ENCODE data around the gene MARS1.
"Not testable (repeated sequence)": the region's sequence is repeated elsewhere in the genome, so short reads cannot be mapped to it uniquely, and the experiment has no call there.

MARS1 gene

DNA sequence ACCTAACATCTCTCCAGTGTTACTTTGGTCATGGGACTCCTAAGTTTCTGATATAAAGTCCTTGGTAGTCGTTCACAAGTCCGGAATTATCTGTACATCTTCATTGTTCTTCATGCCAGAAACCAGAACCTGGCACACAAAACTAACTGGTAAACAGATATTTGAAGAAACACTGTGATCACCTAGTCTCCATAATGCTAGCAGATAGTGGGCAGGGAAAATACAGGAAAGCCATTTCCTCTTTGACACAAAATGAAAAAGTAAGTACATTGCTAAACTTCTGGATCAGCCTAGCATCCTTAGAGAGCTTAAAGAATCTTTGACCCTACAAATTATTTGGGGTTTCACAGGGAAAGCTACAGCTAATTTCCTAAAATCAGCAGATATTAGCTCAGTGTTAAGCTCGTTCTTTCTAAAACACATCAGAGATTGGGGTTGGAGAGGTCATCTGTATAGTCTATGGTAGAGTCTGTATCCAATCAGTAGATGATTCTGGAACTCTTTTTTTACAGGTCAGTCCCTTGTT, 27.6 kb downstream of the MARS1 start:
- DNase-seq (ENCODE audit: low read depth in 3 of 3, low spot score in 1 of 3) = no peak

DNA sequence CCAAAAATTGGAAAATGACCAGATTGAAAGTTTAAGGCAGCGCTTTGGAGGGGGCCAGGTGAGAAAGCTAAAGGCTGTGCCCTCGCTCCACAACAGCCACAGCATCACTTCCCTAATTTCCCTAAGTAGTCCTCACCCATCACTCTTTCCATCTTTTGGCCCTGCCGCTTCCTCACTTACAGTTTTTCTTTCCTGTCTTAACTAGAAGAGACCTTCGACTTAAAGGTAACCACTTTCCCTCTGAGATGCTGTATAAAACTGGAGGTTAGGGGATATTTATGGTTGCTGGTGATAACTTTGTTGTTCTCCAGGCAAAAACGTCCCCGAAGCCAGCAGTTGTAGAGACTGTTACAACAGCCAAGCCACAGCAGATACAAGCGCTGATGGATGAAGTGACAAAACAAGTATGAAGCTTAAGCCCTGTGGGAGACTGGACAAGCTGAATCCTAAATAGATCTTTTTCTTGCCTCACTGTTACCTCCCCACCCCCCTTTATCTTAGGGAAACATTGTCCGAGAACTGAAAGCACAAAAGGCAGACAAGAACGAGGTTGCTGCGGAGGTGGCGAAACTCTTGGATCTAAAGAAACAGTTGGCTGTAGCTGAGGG, 28.2 kb downstream of the MARS1 start:
- DNase-seq (ENCODE audit: low read depth in 3 of 3, low spot score in 1 of 3) = no peak

DNA sequence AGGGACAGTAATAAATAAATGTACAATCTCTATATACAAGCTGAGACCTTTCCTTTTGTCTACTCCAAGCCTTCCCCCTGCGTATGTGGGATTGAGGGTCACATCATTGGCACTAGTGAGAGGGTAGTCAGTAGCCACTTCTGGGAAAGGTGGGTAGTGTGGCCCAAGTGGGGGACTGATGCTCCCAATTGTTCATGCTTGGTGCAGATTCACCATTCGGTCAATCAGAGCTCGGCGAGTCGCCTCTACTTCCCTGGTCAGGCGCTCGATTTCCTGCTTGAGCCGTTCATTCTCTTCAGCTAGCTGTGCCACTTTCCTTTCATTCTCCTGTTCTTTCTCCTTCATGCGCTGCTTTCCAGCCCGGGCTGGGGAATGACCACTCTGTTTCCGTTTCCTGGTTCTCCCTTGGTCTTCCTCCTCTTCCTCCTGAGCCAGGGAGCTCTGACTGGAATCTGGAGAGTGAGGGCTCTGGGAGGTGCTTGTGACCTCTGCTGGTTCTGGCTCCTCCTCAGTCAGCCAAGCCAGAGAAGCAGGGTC, 28.8 kb downstream of the MARS1 start:
- DNase-seq (ENCODE audit: low read depth in 3 of 3, low spot score in 1 of 3) = no peak

DNA sequence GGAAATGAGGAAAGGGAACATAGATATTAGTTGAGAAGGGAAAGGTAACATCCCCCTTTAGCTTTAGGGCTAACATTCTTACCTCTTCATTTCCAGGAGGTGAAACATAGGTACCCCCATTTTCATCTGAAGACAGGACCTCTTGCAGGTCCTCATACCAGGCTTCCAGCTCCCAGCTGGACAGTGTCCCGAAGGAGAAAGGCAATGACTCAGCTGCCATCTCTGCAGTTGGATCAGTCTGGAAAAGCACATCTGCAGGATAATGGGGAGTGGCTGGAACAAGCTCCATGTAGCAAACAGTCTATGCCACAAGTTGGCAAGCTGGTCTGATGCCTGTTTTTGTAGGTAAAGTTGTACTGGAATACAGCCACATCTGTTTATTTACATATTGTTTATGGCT, 29.3 kb downstream of the MARS1 start:
- DNase-seq (ENCODE audit: low read depth in 3 of 3, low spot score in 1 of 3) = no peak

DNA sequence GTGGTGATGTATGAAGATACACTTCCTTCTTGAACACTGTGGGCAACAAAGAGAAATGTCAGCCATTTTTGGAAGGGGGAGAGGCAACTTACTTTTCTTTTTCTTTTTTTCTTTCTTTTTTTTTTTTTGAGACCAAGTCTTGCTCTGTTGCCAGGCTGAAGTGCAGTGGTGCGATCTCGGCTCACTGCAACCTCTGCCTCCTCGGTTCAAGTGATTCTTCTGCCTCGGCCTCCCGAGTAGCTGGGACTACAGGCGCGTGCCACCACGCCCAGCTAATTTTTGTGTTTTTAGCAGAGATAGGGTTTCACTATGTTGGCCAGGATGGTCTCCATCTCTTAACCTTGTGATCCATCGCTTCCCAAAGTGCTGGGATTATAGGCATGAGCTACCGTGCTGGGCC, 29.9 kb downstream of the MARS1 start:
- not testable (repeated sequence) for DNase-seq (ENCODE audit: low read depth in 3 of 3, low spot score in 1 of 3)

DNA sequence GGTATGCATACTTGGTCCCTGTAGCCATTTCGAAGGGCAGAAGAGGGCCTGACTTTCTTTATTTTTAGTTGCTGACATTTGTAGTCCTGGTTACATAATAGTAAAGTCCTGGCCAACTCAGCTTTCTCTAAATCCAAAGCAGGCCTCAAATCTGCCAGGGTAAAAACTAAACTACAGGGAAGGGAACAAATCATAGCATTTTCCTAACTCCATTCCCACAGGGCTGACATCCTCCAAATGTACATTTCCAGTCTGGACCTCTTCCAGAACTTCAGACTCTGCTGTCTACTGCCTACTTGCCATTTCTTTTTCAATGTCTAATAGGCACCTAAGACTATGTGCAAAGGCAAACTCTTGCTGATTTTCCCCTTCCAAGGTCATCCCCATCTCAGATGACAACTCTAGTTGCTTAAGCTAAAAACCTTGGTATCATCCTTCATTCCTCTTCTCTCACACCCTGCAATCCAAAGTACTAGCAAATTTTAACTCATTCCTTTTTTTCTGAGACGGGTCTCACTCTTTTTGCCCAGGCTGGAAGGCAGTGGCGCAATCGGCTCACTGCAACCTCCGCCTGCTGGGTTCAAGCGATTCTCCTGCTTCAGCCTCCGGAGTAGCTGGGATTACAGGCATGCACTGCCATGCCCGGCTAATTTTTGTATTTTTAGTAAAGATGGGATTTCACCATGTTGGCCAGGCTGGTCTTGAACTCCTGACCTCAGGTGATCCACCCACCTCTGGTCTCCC, 30.5 kb downstream of the MARS1 start:
- no peak for DNase-seq (ENCODE audit: low read depth in 3 of 3, low spot score in 1 of 3)

DNA sequence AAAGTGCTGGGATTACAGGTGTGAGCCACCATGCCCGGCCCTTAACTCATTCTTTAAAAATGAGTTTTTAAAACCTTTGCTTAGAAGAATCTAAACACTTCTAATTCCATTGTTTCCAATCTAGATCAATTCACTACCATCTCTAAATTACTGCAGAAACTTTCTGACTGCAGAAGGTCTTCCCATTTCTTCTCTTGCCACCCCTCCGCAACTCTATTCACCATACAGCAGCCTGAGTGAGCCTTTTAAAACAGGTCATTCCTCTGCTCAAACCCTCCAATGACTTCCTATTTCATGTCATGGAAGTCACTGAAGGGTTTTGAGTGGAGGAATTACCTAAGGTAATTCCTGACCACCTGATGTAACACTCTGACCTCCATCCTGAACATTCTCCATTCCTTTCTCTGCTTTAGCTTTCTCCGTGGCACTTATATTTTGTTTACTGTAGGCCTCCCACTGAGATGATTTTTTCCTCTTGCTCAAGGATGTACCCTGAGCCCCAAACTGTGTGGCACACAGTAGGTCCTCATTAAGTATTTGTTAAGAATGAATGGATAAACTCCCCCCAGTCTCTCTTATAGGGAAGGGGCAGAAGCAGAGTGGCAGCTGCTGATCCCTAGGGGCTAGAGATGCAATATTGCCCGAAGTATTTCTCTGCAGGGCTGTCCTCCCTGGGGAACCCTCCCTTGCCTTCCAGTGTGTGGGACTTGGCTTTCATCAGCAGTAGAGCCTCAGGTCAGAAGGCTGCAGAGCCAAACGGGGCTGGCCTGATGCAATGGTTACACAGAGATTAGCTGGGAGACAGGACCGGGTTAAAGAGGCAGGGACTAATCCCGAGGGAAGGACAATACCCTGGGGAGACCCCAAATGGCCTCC, 31.3 kb downstream of the MARS1 start:
- DNase-seq (ENCODE audit: low read depth in 3 of 3, low spot score in 1 of 3) = no peak

DNA sequence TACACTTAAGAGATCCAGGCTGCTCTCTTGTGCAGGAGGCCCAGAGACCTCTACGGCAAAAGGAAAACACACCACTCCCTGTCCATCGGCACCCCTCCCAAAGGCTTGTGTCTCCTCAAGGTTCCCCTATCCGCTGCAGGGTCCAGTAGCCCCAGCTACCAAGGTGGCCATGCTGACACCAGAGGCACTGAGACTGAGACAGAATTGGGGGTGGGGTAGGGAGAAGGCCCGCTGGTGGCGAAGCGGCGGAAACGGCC, 31.9 kb downstream of the MARS1 start:
- peak in 1 of 3 donors; percentile 28 for DNase-seq (ENCODE audit: low read depth in 3 of 3, low spot score in 1 of 3)

DNA sequence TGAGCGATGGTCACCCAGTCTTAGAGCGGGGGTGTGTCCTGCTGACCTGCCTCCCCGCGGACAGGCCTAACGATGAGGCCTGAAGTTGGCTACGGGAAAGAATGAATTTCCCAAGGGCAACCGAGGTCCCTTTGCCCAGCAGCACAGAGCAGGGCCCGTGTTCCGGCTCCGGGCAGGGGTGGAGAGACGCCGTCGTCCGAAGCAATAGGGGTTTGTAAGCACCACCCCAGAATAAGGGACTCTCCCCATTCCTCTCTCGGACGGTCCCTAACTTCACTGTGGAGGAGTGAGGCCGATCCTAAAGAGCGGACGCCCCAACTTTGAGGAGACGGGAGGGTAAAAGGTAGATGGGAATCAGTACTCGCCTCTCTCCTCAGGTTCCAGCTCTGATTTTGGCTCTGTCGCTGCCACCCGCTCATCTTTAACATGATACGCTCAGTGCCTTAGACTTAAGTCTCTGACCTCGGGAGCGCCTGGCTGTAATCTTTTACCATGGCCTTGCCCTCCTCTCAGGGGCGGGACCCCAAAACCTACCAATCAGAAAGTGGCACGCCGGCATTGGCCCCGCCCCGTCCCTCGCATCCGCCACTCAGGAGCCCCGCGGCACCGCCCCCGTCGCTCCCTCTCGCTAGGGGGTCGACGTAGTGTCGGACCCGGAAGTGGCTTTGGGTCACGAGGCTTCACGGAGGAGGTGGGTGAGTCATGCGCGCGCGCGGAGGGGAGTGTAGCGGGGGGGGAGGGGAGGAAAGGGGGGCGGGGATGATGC, 32.4 kb downstream of the MARS1 start, which contains the start of gene DDIT3:
Gene DDIT3, minus strand, starts transcription at position 462 of the 766 bp plus-strand sequence. CDS start 3,108 bp downstream, outside the sequence.
- peak; percentile 98 to 100 (median 100) for DNase-seq (ENCODE audit: low read depth in 3 of 3, low spot score in 1 of 3)

DNA sequence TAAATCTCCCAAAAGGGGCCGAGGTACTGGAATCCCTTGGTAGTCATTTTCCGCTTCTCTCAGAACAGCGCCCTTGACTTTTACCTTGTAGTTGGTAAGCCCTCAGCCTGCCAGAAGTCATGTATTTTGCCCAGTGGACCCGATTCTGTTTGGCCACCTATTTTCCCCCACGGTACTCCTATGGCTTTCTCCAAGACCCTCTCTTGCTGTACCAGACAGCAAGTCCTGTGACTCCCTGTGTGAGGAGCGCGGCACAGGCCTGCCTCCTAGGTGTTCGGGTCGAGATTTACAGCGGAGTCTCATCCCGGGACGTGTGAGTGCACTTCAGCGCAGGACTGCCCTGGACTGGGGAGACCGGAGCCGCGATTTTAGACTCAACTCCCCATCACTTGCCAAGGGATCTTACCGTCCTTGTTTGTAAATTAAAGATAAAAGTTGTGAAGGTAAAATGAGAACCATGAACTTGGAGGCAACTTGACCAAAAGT, 33.7 kb downstream of the MARS1 start:
- DNase-seq (ENCODE audit: low read depth in 3 of 3, low spot score in 1 of 3) = no peak

DNA sequence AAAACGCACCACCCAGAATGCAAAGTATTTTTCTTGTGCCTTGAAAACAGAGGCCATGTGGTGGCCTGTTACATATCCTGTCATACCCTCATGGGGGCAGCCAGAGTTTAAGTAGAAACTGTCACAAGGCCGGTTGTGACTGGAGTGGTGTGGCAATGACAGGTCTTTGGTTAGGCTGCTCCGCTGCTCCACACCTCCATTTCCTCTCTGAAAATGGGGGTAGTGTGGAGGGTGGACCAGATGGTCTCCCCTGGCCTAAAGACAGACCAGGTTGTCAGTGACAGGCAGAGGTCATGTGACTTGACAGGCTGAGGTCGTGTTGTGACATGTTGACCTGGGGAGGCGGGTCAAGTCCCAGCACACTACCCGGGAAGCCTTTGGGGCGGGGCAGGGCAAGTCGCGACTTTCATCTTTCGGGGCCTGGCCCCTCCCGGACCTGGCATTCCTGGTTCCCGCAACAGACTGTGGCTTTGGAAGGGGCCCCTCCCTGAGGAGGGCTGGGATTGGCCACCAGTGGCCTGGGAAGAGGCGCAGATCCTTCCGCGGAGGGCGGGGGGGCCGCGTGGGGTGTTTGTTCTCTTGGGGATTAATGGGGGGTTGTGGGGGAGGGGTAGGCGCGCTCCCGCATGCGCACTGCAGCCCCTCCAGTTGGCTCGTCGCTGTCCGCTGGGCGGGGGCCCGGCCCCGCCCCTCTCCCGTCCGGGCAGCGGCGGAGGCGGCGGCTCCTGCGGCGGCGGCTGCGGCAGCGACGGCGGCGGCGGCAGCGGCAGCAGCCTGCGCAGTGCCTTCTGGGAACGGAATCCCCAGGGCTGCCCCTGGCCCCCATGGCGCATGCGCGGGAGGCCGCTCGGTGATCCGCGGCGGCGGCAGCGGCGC, 34.4 kb downstream of the MARS1 start, which contains the start of gene MBD6:
Gene MBD6, plus strand, starts transcription at position 814 of the 876 bp plus-strand sequence. CDS start 1,480 bp downstream, outside the sequence.
- DNase-seq (ENCODE audit: low read depth in 3 of 3, low spot score in 1 of 3) = peak; percentile 70 to 85 (median 82)

DNA sequence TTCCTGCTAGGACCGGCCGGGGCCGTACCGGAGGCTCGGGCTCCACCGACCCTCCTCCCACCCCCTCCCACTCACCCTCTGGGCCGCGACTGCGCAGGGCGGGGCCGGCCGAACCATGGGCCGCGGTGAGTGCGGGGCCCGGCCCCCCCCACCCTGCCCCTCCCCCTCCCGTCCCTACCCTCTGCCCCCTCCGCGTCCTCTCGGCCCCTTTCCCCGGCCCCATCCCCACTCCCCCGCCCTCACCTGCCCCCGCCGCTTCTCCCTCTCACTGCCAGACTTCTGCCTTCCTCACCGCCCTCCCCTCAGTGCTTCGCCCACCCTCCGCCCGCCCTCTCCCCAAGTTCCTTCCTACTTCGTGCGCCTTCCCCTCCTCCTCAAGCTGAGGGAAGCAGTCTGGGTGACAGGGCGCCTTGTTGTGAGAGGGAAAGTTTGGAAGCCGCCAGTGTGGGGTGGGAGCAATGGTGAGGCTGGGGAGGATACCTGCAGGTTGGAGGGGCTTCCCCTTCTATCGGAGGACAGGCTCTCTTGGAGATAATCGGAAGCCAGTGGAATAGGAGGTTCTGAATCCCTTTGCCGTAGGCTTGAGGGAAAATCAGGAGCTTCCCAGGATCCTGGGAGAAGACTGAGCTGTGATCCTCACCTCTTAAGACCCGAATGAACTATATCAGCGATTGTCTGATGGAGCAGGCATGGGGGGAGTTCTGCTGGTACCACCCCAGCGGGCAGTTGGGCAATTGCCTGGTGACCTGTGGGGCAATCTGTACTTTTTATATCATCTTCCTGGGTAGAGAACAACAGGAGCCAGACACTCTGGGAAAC, 35.2 kb downstream of the MARS1 start:
- peak in 1 of 3 donors; percentile 20 for DNase-seq (ENCODE audit: low read depth in 3 of 3, low spot score in 1 of 3)

DNA sequence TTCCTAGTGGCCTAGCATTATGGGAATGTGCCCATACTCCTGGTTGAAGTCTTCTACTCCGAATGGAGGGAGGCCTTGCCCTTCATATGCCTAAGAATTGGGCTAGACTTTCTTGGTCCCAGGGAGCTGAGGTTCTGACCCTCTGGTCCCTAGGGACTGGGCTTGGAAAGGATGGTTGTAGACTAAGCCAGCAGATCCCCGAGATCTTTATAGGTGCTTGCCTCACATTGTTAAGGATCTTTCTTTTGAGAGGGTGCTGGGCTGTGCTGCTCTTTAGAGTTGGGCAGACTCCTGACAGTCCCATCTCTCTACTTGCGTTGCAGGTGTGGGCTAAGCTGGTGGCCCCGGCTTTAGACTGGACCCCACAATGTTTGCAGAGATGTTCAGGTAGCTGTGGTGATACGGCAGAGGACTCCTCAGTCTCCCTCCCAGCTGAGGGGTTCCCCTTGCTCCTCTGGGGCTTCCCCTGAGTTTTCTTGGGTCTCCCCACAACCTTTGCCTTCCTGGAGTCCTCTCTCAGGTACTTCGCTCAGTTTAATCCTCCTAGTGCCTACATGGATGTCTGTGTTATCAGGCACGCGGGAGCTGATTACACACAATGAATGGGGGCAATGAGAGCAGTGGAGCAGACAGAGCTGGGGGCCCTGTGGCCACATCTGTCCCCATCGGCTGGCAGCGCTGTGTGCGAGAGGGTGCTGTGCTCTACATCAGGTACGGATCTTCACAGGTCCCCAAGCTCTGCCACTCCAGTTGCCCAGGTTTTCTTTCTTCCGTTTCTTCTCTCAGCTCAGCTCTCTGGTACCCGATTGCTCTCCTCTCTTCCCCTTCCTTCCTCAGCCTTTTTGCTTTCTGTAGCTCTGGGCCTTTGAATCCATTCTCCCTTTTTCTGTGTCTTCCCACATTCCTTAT, 36.1 kb downstream of the MARS1 start:
- DNase-seq (ENCODE audit: low read depth in 3 of 3, low spot score in 1 of 3) = no peak

DNA sequence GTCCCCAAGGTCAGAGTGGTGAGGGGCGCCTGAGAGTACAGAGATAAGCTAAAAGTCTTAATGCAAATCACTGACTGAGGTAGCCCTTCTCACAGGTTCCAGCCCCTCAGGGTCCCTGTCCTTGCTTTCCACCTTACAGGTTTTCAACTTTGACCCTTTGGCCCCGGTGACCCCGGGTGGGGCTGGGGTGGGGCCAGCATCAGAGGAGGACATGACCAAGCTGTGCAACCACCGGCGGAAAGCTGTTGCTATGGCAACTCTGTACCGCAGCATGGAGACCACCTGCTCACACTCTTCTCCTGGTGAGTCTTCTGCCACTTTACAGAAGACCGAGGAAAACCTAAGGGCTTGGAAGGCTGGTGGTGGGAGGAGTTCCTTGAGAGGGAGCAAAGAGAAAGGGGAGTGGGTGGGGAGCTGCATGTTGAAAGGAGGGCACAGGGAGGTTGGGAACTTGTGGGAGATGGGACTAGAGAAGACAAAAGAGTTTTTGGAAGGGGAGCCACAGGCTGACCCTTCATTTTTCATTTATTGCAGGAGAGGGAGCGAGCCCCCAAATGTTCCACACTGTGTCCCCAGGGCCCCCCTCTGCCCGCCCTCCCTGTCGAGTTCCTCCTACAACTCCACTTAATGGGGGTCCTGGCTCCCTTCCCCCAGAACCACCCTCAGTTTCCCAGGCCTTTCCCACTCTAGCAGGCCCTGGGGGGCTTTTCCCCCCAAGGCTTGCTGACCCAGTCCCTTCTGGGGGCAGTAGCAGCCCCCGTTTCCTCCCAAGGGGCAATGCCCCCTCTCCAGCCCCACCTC, 37.1 kb downstream of the MARS1 start:
- DNase-seq (ENCODE audit: low read depth in 3 of 3, low spot score in 1 of 3) = no peak

DNA sequence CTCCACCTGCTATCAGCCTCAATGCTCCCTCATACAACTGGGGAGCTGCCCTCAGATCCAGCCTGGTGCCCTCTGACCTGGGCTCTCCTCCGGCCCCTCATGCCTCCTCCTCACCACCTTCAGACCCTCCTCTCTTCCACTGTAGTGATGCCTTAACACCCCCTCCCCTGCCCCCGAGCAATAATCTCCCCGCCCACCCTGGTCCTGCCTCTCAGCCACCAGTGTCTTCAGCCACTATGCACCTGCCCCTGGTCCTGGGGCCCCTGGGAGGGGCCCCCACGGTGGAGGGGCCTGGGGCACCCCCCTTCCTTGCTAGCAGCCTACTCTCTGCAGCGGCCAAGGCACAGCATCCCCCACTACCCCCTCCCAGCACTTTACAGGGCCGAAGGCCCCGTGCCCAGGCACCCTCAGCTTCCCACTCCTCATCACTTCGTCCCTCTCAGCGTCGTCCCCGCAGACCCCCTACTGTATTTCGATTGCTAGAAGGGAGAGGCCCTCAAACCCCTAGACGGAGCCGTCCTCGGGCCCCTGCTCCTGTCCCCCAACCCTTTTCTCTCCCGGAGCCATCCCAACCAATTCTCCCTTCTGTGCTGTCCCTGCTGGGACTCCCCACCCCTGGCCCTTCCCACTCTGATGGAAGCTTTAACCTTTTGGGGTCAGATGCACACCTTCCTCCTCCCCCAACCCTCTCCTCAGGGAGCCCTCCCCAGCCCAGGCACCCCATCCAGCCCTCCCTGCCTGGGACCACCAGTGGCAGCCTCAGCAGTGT, 37.9 kb downstream of the MARS1 start:
- no peak for DNase-seq (ENCODE audit: low read depth in 3 of 3, low spot score in 1 of 3)
